Lower leg skin (tissue), 3 donors: ENCODE data around the gene USP48.

Experiments
- CTCF ChIP-seq, 3 donors: fragments of 450-650 bp; IDR thresholded peaks; one replicate each; pipeline ENCODE4 v1.5.1; 2016; ENCODE audit warnings: antibody characterized with exemption in 3 of 3, mild to moderate bottlenecking in 3 of 3, moderate library complexity in 2 of 3
- POLR2A ChIP-seq, 2 donors: fragments of 450-650 bp; IDR thresholded peaks; one replicate each; pipeline ENCODE4 v1.6.1; 2016 to 2017; ENCODE audit warnings: antibody characterized with exemption in 2 of 2, mild to moderate bottlenecking in 1 of 2, moderate library complexity in 1 of 2

DNA sequence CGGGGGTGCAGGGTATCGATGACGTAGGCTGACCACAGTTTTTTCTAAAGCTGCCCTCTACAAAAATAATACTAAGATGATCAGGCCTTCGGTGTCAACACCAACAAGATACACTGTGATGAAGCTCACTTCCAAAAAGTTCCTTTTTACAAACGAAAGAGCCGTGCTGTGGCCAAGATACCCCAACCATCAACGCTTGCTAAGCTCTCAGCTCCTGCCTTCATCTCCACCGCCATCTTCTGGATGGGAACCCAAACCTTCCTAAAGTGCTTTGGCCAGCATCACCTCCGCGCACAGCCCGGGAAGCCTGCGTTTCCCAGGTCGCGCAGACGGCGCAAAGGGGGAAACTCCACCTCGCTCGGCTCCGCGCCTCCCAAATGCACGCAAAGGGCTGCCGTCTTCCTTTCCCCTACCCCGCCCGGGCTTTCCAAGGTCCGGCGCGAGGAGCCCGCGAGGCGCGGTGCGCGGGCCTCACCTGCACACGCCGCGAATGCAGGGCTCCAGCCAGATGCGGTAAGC, 541 bp downstream of the USP48 start:
- TF ChIP-seq CTCF (IDR thresholded peaks at IDR 0.05) (no peak), POLR2A (IDR thresholded peaks at IDR 0.05) (no peak)
